ENCODE measurements around the gene CAST. TPM values are rescaled to one million over a fixed set of nuclear protein-coding genes. Genes with fewer than 3 reads are reported as not detected.
"Not testable (repeated sequence)": the region's sequence is repeated elsewhere in the genome, so short reads cannot be mapped to it uniquely, and the experiment has no call there.

CAST gene
- total RNA-seq, 1 experiment from 2014 or later = 68.2 TPM

DNA sequence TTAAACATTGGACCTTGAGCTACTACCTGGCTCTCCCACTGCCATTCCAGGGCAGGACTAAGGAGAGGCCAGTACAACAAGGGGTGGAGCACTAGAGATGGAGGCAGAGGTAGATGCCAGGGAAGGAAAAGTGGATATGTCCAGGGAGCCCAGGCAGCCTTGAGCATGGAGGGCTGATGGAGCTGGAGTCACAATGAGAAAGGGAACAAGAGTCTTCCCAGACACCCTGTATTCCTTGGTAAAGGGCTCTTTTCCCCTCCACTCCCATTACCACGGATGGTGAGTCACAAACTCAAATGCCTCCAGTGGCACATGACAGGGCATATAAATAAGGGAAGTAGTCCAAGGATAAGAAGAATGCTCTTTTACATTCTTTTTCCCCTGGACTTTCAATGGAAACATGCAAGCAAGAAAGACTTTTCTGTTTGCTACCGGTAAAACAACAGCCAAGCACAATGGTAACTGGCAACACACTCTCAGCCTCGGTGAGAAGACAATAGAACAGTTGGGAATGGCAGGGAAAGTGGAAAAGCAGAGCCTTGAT lies 128.9 kb downstream of the CAST start:
- Histone ChIP-seq H3K4me3 (ENCODE audit: low read length) (no peak overlapping the region), H4K20me1 (ENCODE audit: insufficient read depth, low read depth, low read length) (no peaks in the 10 kb centered on the region), H3K27me3 (ENCODE audit: low read length) (no peaks in the 10 kb centered on the region), H3K4me1 (ENCODE audit: low read length) (no peaks in the 10 kb centered on the region), H3K27ac (ENCODE audit: low read length) (no peak overlapping the region), H3K36me3 (ENCODE audit: insufficient read depth, low read length) (peaks cover 63% of the 10 kb centered on the region; the same call in 1 of the 2 replicates), H3K9ac (ENCODE audit: low read length) (no peak overlapping the region), H3K9me3 (ENCODE audit: low read length) (no peaks in the 10 kb centered on the region), H3K79me2 (ENCODE audit: low read length) (peaks cover 9% of the 10 kb centered on the region; the same call in 1 of the 2 replicates), H2AFZ (ENCODE audit: low read length) (no peak overlapping the region), H3K4me2 (ENCODE audit: low read depth, low read length, poor library complexity, severe bottlenecking) (no peak overlapping the region), H3K9me2 (replicated peaks; ENCODE audit: insufficient read depth, low read length) (no peaks in the 10 kb centered on the region)
- no peak for DNase-seq

DNA sequence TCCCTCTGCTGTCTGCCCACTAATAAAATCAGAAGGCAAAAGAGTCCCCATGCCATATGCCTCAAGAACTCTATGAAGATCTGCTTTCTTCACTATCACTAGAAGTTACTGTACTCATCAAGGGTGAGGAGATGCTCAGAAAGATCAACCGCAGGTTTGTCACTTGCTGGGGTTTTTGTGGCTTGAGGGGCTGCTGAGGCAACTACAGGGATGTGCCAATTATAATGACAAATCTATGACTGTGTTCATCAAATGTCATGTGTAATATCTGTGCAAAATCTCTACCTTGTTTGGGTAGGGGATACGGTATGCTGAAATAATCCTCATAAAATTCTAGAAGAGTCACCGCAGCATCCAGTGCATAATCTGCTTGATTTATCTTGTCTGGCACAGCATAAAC lies 132.6 kb downstream of the CAST start:
- no peak overlapping the region for H3K27ac ChIP-seq (ENCODE audit: low read length)
- no peaks in the 10 kb centered on the region for H4K20me1 ChIP-seq (ENCODE audit: insufficient read depth, low read depth, low read length)
- no peak overlapping the region for H3K4me3 ChIP-seq (ENCODE audit: low read length)
- no peak overlapping the region for H3K4me2 ChIP-seq (ENCODE audit: low read depth, low read length, poor library complexity, severe bottlenecking)
- H3K4me1 ChIP-seq (ENCODE audit: low read length) = no peaks in the 10 kb centered on the region
- H3K79me2 ChIP-seq (ENCODE audit: low read length) = peaks cover 11% of the 10 kb centered on the region; the same call in 1 of the 2 replicates
- H3K9me2 ChIP-seq (replicated peaks; ENCODE audit: insufficient read depth, low read length) = no peaks in the 10 kb centered on the region
- no peak overlapping the region for H3K9ac ChIP-seq (ENCODE audit: low read length)
- no peak overlapping the region for H2AFZ ChIP-seq (ENCODE audit: low read length)
- no peaks in the 10 kb centered on the region for H3K9me3 ChIP-seq (ENCODE audit: low read length)
- peaks cover 77% of the 10 kb centered on the region for H3K36me3 ChIP-seq (ENCODE audit: insufficient read depth, low read length)
- H3K27me3 ChIP-seq (ENCODE audit: low read length) = no peaks in the 10 kb centered on the region
- DNase-seq = no peak

DNA sequence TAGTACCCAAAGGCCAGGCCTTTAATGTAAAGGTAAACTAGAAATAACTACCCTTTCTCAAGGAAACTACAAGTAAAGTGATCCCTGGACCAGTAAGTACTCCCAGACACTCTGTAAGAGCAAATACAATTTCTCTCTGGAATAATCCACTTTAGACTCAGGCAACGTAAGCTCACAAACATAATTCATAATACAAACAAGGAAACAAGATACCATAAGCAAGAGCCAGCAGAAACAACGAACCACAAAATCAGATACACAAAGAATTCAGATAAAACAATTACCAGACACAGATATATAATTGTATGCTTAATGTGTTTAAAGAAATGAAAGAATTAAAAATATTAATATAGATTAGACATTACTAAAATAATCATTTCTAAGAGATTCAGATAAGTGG lies 133.4 kb downstream of the CAST start:
- Histone ChIP-seq H3K4me2 (ENCODE audit: low read depth, low read length, poor library complexity, severe bottlenecking) (no peak overlapping the region), H3K27me3 (ENCODE audit: low read length) (no peaks in the 10 kb centered on the region), H3K36me3 (ENCODE audit: insufficient read depth, low read length) (peaks cover 75% of the 10 kb centered on the region), H3K27ac (ENCODE audit: low read length) (no peak overlapping the region), H3K9ac (ENCODE audit: low read length) (no peak overlapping the region), H3K79me2 (ENCODE audit: low read length) (peaks cover 12% of the 10 kb centered on the region; the same call in 1 of the 2 replicates), H3K9me2 (replicated peaks; ENCODE audit: insufficient read depth, low read length) (no peaks in the 10 kb centered on the region), H4K20me1 (ENCODE audit: insufficient read depth, low read depth, low read length) (no peaks in the 10 kb centered on the region), H3K4me1 (ENCODE audit: low read length) (no peaks in the 10 kb centered on the region), H3K4me3 (ENCODE audit: low read length) (no peak overlapping the region), H2AFZ (ENCODE audit: low read length) (no peak overlapping the region), H3K9me3 (ENCODE audit: low read length) (no peaks in the 10 kb centered on the region)
- DNase-seq = no peak

DNA sequence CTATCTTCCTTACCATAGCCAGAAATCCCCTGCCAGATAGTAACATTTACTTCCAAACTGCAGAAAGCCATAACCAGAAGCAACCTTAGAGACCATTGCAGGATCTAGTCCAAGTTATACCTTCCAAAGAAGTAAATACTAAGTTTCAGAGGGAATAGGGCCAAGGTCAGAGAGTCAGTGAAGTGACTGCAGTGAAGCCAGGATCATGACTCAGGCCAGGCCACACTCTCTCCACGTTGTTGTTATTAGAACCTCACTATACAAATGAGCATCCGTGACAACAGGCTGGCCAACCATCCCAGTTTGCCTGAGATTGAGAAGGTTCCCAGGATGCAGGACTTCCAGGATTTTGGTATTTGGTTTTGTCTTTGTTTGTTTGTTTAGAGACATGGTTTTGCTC lies 134.3 kb downstream of the CAST start:
- Histone ChIP-seq H3K9me2 (replicated peaks; ENCODE audit: insufficient read depth, low read length) (no peaks in the 10 kb centered on the region), H3K9ac (ENCODE audit: low read length) (no peak overlapping the region), H3K36me3 (ENCODE audit: insufficient read depth, low read length) (peaks cover 77% of the 10 kb centered on the region), H3K9me3 (ENCODE audit: low read length) (no peaks in the 10 kb centered on the region), H3K27me3 (ENCODE audit: low read length) (no peaks in the 10 kb centered on the region), H3K79me2 (ENCODE audit: low read length) (peaks cover 18% of the 10 kb centered on the region; the same call in 1 of the 2 replicates), H3K4me3 (ENCODE audit: low read length) (no peak overlapping the region), H3K4me2 (ENCODE audit: low read depth, low read length, poor library complexity, severe bottlenecking) (no peak overlapping the region), H2AFZ (ENCODE audit: low read length) (no peak overlapping the region), H3K27ac (ENCODE audit: low read length) (no peak overlapping the region), H3K4me1 (ENCODE audit: low read length) (no peaks in the 10 kb centered on the region), H4K20me1 (ENCODE audit: insufficient read depth, low read depth, low read length) (no peaks in the 10 kb centered on the region)
- DNase-seq = no peak

DNA sequence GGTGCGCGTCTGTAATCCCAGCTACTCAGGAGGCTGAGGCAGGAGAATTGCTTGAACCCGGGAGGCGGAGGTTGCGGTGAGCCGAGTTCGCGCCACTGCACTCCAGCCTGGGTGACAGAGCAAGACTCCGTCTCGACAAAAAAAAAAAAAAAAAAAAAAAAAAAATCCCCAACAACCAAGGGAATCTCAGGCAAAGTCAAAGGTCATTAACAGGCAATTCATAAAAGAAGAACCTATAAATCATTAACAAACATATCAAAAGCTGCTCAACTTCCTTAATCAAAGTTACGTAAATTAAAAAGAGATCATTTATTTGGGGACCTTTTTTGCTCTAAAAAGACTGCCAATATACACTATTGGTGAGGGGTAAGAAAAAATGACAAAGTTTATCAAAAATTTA lies 139.5 kb downstream of the CAST start:
- not testable (repeated sequence) for H3K27ac ChIP-seq (ENCODE audit: low read length); H3K4me2 ChIP-seq (ENCODE audit: low read depth, low read length, poor library complexity, severe bottlenecking); H3K4me3 ChIP-seq (ENCODE audit: low read length); DNase-seq; H3K9me2 ChIP-seq (replicated peaks; ENCODE audit: insufficient read depth, low read length); H3K9ac ChIP-seq (ENCODE audit: low read length); H3K27me3 ChIP-seq (ENCODE audit: low read length); H2AFZ ChIP-seq (ENCODE audit: low read length); H4K20me1 ChIP-seq (ENCODE audit: insufficient read depth, low read depth, low read length); H3K9me3 ChIP-seq (ENCODE audit: low read length)
- peaks cover 31% of the 10 kb centered on the region for H3K36me3 ChIP-seq (ENCODE audit: insufficient read depth, low read length)
- peaks cover 11% of the 10 kb centered on the region for H3K4me1 ChIP-seq (ENCODE audit: low read length)
- peaks cover 54% of the 10 kb centered on the region for H3K79me2 ChIP-seq (ENCODE audit: low read length)

DNA sequence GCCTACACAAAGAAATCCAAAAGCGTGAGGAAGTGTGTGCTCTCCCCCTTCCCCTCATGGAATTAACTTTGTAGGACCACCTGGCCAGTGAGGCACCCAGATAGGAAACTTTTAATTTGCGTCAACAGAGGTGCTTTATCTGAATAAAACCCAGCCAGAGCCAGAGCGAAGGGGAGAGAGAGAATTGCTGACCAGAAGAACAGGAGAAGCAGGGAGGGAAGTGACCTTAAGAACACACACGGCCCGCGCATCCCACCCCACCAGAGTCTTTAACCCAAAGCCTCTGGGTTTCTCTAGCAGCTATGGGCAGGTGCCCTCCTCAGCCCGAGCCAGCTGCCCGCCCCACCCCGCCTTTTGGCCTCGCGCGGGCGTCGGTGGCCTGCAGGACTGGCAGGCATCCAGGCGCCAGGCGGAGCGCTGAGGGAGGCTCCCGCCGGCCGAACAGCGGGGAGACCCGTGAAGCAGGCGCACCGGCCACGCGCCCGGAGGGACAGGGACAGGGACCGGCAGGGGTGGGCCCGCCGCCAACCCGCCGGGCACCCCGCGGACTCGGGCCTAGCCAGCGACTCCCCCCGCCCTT lies 145.0 kb downstream of the CAST start:
- Histone ChIP-seq H3K9me3 (ENCODE audit: low read length) (no peaks in the 10 kb centered on the region), H3K27me3 (ENCODE audit: low read length) (no peaks in the 10 kb centered on the region), H3K4me1 (ENCODE audit: low read length) (peaks cover 46% of the 10 kb centered on the region), H3K27ac (ENCODE audit: low read length) (peak overlapping the region; percentile 79), H4K20me1 (ENCODE audit: insufficient read depth, low read depth, low read length) (no peaks in the 10 kb centered on the region), H3K79me2 (ENCODE audit: low read length) (peaks cover 47% of the 10 kb centered on the region), H2AFZ (ENCODE audit: low read length) (peak overlapping the region; percentile 36; the same call in 1 of the 2 replicates), H3K4me3 (ENCODE audit: low read length) (peak overlapping the region; percentile 76), H3K9ac (ENCODE audit: low read length) (peak overlapping the region; percentile 78), H3K9me2 (replicated peaks; ENCODE audit: insufficient read depth, low read length) (no peaks in the 10 kb centered on the region), H3K36me3 (ENCODE audit: insufficient read depth, low read length) (no peaks in the 10 kb centered on the region; the same call in 1 of the 2 replicates), H3K4me2 (ENCODE audit: low read depth, low read length, poor library complexity, severe bottlenecking) (peak overlapping the region; percentile 86)
- DNase-seq = peak; percentile 78

DNA sequence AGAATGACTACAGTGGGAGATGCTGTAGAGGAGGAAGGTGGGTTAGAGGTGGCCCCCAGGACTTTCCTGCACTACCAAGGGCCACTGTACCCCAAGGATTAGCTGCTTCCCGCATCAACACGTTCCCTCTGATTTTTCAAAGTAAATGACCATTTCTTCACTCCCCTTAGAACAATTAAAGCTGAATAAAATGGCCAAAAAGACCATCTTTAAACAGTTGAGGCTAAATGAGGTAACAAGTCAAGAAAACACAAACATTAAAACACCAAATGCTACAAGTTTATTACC lies 146.3 kb downstream of the CAST start:
- no peaks in the 10 kb centered on the region for H3K9me2 ChIP-seq (replicated peaks; ENCODE audit: insufficient read depth, low read length)
- H4K20me1 ChIP-seq (ENCODE audit: insufficient read depth, low read depth, low read length) = no peaks in the 10 kb centered on the region
- H3K79me2 ChIP-seq (ENCODE audit: low read length) = peaks cover 36% of the 10 kb centered on the region

DNA sequence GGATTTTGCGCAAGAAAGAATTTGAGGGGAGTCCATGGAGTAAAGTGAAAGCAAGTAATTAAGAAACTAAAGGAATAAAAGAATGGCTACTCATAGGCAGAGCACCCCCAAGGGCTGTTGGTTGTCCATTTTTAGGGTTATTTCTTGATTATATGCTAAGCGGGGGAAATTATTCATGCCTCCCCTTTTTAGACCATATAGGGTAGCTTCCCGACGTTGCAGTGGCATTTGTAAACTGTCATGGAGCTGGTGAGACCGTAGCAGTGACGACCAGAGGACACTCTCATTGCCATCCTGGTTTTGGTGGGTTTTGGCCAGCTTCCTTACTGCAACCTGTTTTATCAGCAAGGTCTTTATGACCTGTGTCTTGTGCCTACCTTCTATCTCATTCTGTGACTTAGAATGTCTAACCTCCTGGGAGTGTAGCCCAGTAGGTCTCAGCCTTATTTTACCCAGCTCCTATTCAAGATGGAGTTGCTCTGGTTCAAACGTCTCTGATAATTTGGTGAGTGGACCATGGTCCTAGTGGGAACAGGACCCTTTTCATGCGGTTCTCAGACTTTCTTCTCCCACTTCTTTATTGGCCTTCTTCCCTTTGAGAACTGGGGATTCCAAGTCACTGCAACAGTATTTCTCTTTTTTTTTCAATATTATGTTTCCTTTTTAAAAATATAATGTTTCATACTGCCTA lies 146.8 kb downstream of the CAST start:
- Histone ChIP-seq H3K4me1 (ENCODE audit: low read length) (peaks cover 48% of the 10 kb centered on the region), H3K9me3 (ENCODE audit: low read length) (no peaks in the 10 kb centered on the region), H3K27me3 (ENCODE audit: low read length) (no peaks in the 10 kb centered on the region), H3K9me2 (replicated peaks; ENCODE audit: insufficient read depth, low read length) (no peaks in the 10 kb centered on the region), H4K20me1 (ENCODE audit: insufficient read depth, low read depth, low read length) (no peaks in the 10 kb centered on the region), H3K79me2 (ENCODE audit: low read length) (peaks cover 31% of the 10 kb centered on the region), H3K36me3 (ENCODE audit: insufficient read depth, low read length) (no peaks in the 10 kb centered on the region), H2AFZ (ENCODE audit: low read length) (peak overlapping the region; percentile 6; the same call in 1 of the 2 replicates), H3K9ac (ENCODE audit: low read length) (peak overlapping the region; percentile 78), H3K4me3 (ENCODE audit: low read length) (peak overlapping the region; percentile 76), H3K27ac (ENCODE audit: low read length) (peak overlapping the region; percentile 34; the same call in 1 of the 2 replicates), H3K4me2 (ENCODE audit: low read depth, low read length, poor library complexity, severe bottlenecking) (peak overlapping the region; percentile 86)
- DNase-seq = no peak

More for the DNA sequence above, 146.3 kb downstream of the CAST start:
- Histone ChIP-seq H3K9me3 (ENCODE audit: low read length) (no peaks in the 10 kb centered on the region), H2AFZ (ENCODE audit: low read length) (peak overlapping the region; percentile 6; the same call in 1 of the 2 replicates), H3K4me1 (ENCODE audit: low read length) (peaks cover 48% of the 10 kb centered on the region), H3K36me3 (ENCODE audit: insufficient read depth, low read length) (no peaks in the 10 kb centered on the region; the same call in 1 of the 2 replicates), H3K4me2 (ENCODE audit: low read depth, low read length, poor library complexity, severe bottlenecking) (peak overlapping the region; percentile 86), H3K27ac (ENCODE audit: low read length) (peak overlapping the region; percentile 34; the same call in 1 of the 2 replicates), H3K4me3 (ENCODE audit: low read length) (peak overlapping the region; percentile 76), H3K27me3 (ENCODE audit: low read length) (no peaks in the 10 kb centered on the region), H3K9ac (ENCODE audit: low read length) (peak overlapping the region; percentile 78)
- no peak for DNase-seq

Measured in Karpas-422 (cell line).